Measurements from ENCODE around the gene SYAP1. TPM values are rescaled to one million over a fixed set of nuclear protein-coding genes. Genes with fewer than 3 reads are reported as not detected.
"Not testable (repeated sequence)": the region's sequence is repeated elsewhere in the genome, so short reads cannot be mapped to it uniquely, and the experiment has no call there.

The SYAP1 gene
- total RNA-seq, 1 donor from 2014 or later, result 16.0 TPM

DNA sequence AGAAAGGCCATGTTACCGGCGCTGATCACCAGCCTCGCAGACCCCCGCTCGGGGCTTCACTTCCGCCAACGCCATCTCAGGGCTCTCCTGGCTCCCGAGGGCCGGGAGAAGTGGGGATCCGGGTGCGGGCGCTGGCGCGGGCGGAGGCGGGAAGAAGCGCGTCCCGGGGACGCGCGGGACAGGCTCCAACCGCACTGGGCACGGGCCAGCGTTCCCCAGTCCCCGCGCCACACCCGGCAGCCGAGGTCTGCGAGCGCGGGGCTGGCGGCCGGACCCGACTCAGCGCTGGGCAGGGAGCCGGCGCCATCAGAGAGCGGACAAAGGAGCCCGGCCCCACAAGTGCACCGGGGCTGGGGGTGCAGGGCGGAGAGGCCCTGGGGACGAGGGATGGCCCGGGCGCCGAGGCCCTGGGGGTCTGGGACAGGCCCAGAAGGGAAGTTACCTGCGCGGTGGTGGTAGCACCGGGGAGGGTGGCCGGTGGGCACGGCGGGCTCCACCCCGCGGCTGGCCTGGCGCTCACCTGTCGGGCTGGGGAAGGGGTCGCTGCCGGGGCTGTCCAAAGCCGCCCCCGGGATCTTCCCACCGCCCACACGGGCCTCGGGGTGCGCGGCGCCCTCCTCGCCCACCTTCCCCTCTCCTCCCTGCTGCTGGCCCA, 7.4 kb upstream of the SYAP1 start:
- H3K9me3 ChIP-seq, result no peaks in the 10 kb centered on the region
- peak overlapping the region; percentile 89 for H3K27ac ChIP-seq
- intact Hi-C loops (cut with DNase I), result loop anchor here (10.0 kb wide), 1 partner anchor 163 kb away; the partner anchor contains the start of gene RBBP7
- peaks cover 13% of the 10 kb centered on the region for H3K4me1 ChIP-seq
- DNase-seq (ENCODE audit: extremely low spot score in 2 of 2), result no peak
- H3K27me3 ChIP-seq, result no peaks in the 10 kb centered on the region
- TF ChIP-seq POLR2A (IDR thresholded peaks at IDR 0.05) (no peak), POLR2AphosphoS5 (IDR thresholded peaks at IDR 0.05; ENCODE audit: insufficient read depth in 1 of 2, low read depth in 1 of 2) (no peak)
- TF ChIP-seq, protein P1, sequence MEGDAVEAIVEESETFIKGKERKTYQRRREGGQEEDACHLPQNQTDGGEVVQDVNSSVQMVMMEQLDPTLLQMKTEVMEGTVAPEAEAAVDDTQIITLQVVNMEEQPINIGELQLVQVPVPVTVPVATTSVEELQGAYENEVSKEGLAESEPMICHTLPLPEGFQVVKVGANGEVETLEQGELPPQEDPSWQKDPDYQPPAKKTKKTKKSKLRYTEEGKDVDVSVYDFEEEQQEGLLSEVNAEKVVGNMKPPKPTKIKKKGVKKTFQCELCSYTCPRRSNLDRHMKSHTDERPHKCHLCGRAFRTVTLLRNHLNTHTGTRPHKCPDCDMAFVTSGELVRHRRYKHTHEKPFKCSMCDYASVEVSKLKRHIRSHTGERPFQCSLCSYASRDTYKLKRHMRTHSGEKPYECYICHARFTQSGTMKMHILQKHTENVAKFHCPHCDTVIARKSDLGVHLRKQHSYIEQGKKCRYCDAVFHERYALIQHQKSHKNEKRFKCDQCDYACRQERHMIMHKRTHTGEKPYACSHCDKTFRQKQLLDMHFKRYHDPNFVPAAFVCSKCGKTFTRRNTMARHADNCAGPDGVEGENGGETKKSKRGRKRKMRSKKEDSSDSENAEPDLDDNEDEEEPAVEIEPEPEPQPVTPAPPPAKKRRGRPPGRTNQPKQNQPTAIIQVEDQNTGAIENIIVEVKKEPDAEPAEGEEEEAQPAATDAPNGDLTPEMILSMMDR (IDR thresholded peaks at IDR 0.05), result no peak
- no peaks in the 10 kb centered on the region for H3K36me3 ChIP-seq
- H3K4me3 ChIP-seq, result peak overlapping the region; percentile 49 to 67

DNA sequence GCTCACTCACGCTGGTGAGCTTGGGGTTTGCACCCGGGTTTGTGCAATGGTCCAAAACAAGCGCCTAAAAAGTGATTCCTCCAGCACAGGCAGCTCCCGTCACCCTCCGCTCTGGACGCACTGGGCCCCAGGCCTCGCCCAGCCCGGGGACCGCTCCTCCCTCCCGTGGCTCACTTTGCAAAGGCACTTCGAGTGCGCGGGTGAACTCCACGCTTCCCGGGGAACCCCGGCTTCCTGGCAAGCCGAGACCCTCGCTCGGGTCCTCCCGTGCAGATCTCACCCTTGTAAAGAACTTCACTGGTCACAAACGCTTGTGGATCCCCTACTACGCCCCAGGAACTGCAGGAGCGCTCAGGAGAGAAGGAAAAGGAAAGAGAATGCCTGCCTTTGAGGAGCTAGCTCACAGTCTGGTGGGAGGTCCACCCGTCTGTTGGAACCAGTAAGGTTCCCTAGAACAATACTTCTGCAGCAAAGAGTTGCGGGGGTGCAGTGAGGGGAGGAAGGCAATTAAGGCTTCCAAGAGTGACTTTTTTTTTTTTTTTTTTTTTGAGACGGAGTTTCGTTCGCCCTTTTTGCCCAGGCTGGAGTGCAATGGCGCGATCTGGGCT, 6.8 kb upstream of the SYAP1 start, which contains the start of gene CTPS2:
CTPS2 (minus strand) TSS at position 122 of the 608 bp plus-strand sequence. CDS start 9,767 bp downstream, outside the sequence.
- peaks cover 13% of the 10 kb centered on the region for H3K4me1 ChIP-seq
- no peaks in the 10 kb centered on the region for H3K9me3 ChIP-seq
- peak within 1 kb of the TSS; percentile 49 to 67 for H3K4me3 ChIP-seq
- no peaks in the 10 kb centered on the region for H3K36me3 ChIP-seq
- intact Hi-C loops (cut with DNase I), result loop anchor here (10.0 kb wide), 1 partner anchor 162 kb away; the partner anchor contains the start of gene RBBP7
- no peaks in the 10 kb centered on the region for H3K27me3 ChIP-seq
- H3K27ac ChIP-seq, result peak within 1 kb of the TSS; percentile 89
- TF ChIP-seq POLR2AphosphoS5 (IDR thresholded peaks at IDR 0.05; ENCODE audit: insufficient read depth in 1 of 2, low read depth in 1 of 2), result peak in 1 of 2 donors; percentile 68
- TF ChIP-seq, protein P1 (IDR thresholded peaks at IDR 0.05), result no peak
- TF ChIP-seq POLR2A (IDR thresholded peaks at IDR 0.05), result peak in 1 of 2 donors; percentile 33
- DNase-seq (ENCODE audit: extremely low spot score in 2 of 2), result no peak

DNA sequence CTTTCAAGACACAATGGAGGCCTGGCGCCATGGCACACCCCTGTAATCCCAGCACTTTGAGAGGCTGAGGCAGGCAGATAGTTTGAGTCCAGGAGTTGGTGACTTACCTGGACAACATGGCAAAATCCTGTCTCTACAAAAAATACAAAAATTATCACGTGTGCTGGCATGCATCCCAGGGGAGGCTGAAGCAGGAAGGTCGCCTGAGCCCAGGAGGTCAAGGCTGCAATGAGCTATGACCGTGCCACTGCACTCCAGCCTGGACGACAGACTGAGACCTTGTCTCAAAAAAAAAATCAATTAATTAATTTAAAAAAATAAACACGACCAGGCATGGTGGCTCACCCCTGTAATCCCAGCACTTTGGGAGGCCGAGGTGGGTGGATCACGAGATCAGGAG, 4.9 kb upstream of the SYAP1 start:
- intact Hi-C loops (cut with DNase I), result loop anchor here (10.0 kb wide), 1 partner anchor 160 kb away; the partner anchor contains the start of gene RBBP7
- Histone ChIP-seq H3K36me3 (no peaks in the 10 kb centered on the region), H3K9me3 (no peaks in the 10 kb centered on the region)

DNA sequence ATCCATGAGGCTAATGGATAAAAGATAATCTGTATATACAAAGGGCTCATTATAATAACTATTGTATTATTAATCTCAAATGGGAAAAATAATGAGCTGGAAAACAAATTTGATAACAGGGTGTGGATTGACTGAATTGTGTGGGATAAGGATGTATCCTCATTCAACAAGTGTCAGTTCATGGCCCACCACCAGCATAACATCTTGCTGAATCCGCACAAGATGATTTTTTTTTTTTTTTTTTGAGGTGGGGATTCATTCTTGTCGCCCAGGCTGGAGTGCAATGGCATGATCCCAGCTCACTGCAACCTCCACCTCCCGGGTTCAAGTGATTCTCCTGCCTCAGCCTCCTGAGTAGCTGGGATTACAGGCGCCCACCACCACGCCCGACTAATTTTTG, 3.8 kb upstream of the SYAP1 start:
- intact Hi-C loops (cut with DNase I), result loop anchor here (5.0 to 10.0 kb wide), 2 partner anchors 72 to 159 kb away; partner anchors contain the start of genes RBBP7 and TXLNG
- H3K4me3 ChIP-seq; DNase-seq (ENCODE audit: extremely low spot score in 2 of 2); H3K27ac ChIP-seq; H3K36me3 ChIP-seq; H3K9me3 ChIP-seq; H3K27me3 ChIP-seq: not testable (repeated sequence)
- peaks cover 21% of the 10 kb centered on the region for H3K4me1 ChIP-seq

More for the DNA sequence above, 4.9 kb upstream of the SYAP1 start:
- no peak overlapping the region for H3K4me3 ChIP-seq
- TF ChIP-seq, protein P1 (IDR thresholded peaks at IDR 0.05), result no peak
- TF ChIP-seq POLR2AphosphoS5 (IDR thresholded peaks at IDR 0.05; ENCODE audit: insufficient read depth in 1 of 2, low read depth in 1 of 2) (no peak), POLR2A (IDR thresholded peaks at IDR 0.05) (no peak)
- no peaks in the 10 kb centered on the region for H3K27me3 ChIP-seq
- no peak for DNase-seq (ENCODE audit: extremely low spot score in 2 of 2)
- H3K27ac ChIP-seq, result no peak overlapping the region
- H3K4me1 ChIP-seq, result peaks cover 13% of the 10 kb centered on the region

DNA sequence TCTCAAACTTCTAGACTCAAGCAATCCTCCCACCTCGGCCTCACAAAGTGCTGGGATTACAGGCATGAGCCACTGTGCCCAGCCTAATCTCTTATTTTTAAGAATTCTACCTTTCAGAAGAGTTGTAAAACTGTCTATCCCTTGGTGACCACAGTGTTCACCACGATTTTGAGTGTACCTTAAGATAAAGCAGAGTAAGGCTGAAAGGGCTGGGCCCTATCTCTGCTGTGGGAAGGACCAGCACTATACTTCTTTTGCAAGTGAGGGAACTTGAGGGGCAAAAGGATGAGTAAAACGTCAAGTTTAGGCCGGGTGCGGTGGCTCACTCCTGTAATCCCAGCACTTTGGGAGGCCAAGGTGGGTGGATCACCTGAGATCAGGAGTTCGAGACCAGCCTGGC, 3.0 kb upstream of the SYAP1 start:
- intact Hi-C loops (cut with DNase I), result loop anchor here (5.0 to 10.0 kb wide), 2 partner anchors 71 to 158 kb away; partner anchors contain the start of genes RBBP7 and TXLNG
- H3K36me3 ChIP-seq; DNase-seq (ENCODE audit: extremely low spot score in 2 of 2); H3K27me3 ChIP-seq; H3K9me3 ChIP-seq; H3K4me3 ChIP-seq; H3K27ac ChIP-seq: not testable (repeated sequence)
- peaks cover 29% of the 10 kb centered on the region for H3K4me1 ChIP-seq
